K562 (cell line): Measurements from ENCODE around the gene ACBD4. TPM values are rescaled to one million over a fixed set of nuclear protein-coding genes. Genes with fewer than 3 reads are reported as not detected.
A peak's percentile ranks its signal among the peaks of the same experiment; 100 is the strongest.

ENCODE experiments used
- CEBPG ChIP-seq, 3 experiments: fragments of 200-800 bp in 1 of 3; sonication (Bioruptor generic) in 1 of 3; sonication (generic) in 1 of 3; formaldehyde crosslinking in 1 of 3; IDR thresholded peaks in 2 of 3; conservative IDR thresholded peaks in 1 of 3; 2 replicates each; pipeline versions ENCODE4 v1.6.1 to v1.8.0; 2016 to 2022; ENCODE audit warnings: missing compliant biosample characterization in 2 of 3, missing genetic modification characterization in 2 of 3, mild to moderate bottlenecking in 1 of 3, missing genetic modification reagents in 1 of 3
- HBP1 ChIP-seq: fragments of 450-650 bp; formaldehyde crosslinking; IDR thresholded peaks from 2 replicates; pipeline ENCODE4 v1.4.0; 2022; ENCODE audit warnings: missing genetic modification characterization
- NR3C1 ChIP-seq: sonication (generic); formaldehyde crosslinking; IDR thresholded peaks from 2 replicates; pipeline ENCODE4 v1.8.1; 2022; ENCODE audit warnings: missing genetic modification reagents
- POLR2G ChIP-seq: fragments of 200-400 bp; formaldehyde crosslinking; IDR thresholded peaks from 2 replicates; pipeline ENCODE4 v1.6.1; 2017; ENCODE audit warnings: low read depth, mild to moderate bottlenecking, antibody characterized with exemption, low read length, moderate library complexity
- ZFX ChIP-seq: sonication (generic); formaldehyde crosslinking; IDR thresholded peaks from 2 replicates; pipeline ENCODE4 v1.8.0; 2022; ENCODE audit warnings: mild to moderate bottlenecking, missing genetic modification reagents, moderate library complexity
- ZNF324 ChIP-seq: fragments of 250-450 bp; sonication (Bioruptor Pico); IDR thresholded peaks from 2 replicates; pipeline ENCODE4 v1.4.0; 2020; ENCODE audit warnings: mild to moderate bottlenecking
- ZNF830 ChIP-seq: fragments of 250-450 bp; sonication (Bioruptor Pico); IDR thresholded peaks from 2 replicates; pipeline ENCODE4 v1.5.0; 2021; ENCODE audit warnings: mild to moderate bottlenecking
- polyA plus RNA-seq, 8 experiments: library from polyadenylated mRNA; depleted of rRNA in 4 of 8; stranded (reverse) in 5 of 8; unstranded in 3 of 8; fragments of >200 nt; fragmentation: Nextera tagmentation in 2 of 8; fragmentation: Illumina TruSeq in 1 of 8; extraction: Ambion mirVana in 2 of 8; extraction: Trizol in 1 of 8; gene quantifications; 2 replicates each; pipeline versions ENCODE4 v1.2.1 to v1.2.3, GENCODE V29; 2011 to 2014; ENCODE audit warnings: inconsistent platforms in 1 of 8, missing spikeins in 1 of 8
- total RNA-seq, 7 experiments: library from RNA; depleted of rRNA in 6 of 7; stranded (reverse); fragments of >200 nt in 6 of 7; fragmentation: Illumina TruSeq in 2 of 7; extraction: Trizol in 2 of 7; gene quantifications; 2 replicates each; pipeline versions ENCODE4 v1.2.1 to v1.2.3, GENCODE V29; 2011 to 2021; ENCODE audit warnings: low replicate concordance in 1 of 7

The ACBD4 gene
- total and polyA plus RNA-seq, 9 of the 15 experiments (the other 6 are each of a cell fraction or from before 2014, with no cell fraction given), result 0.14 to 6.9 (median 4.6) TPM

GRCh38 chr17:45108595-45109521 lies 26.6 kb upstream of the ACBD4 start (continued):
- TF ChIP-seq HBP1 (CRISPR knock-in tag), result no peak
- TF ChIP-seq POLR2G, result peak; percentile 68
- no peak for TF ChIP-seq NR3C1 (CRISPR knock-in tag)
- no peak for TF ChIP-seq ZNF324 (CRISPR knock-in tag)
- no peak for TF ChIP-seq ZFX (CRISPR knock-in tag)
- TF ChIP-seq ZNF830 (CRISPR knock-in tag), result no peak
- TF ChIP-seq CEBPG (CRISPR knock-in tag; IDR thresholded peaks at IDR 0.05), result no peak
- no peak for TF ChIP-seq CEBPG (tag; conservative IDR thresholded peaks at IDR 0.05 in 1 of 2, IDR thresholded peaks at IDR 0.05 in 1 of 2)
